K562 (cell line): Measurements from ENCODE around the gene ZNHIT2. TPM values are rescaled to one million over a fixed set of nuclear protein-coding genes. Genes with fewer than 3 reads are reported as not detected.

Experiments
- ATAC-seq: fragments of 200-7000 bp; cut with Tn5 transposase; 3 replicates; pipeline ENCODE4 v1.9.1; 2020; ENCODE audit warnings: moderate library complexity
- BruUV-seq: library from RNA; stranded (reverse); fragments of 400-500 nt; replicated peaks from 2 replicates; lab custom pipeline; 2021; lab: Mats Ljungman, UMichigan
- CTCF ChIA-PET: fragments of 300-600 bp; formaldehyde crosslinking; extraction: SDS; loops from one replicate; lab custom pipeline; 2021; ENCODE audit warnings: low intra/inter-chr PET ratio; lab: Yijun Ruan, JAX
- POLR2A ChIA-PET: fragments of 300-600, 350-650 bp; sonication (Branson Sonifier 250); formaldehyde crosslinking; extraction: SDS; loops from one replicate; lab custom pipeline; 2021; ENCODE audit warnings: antibody characterized with exemption, inconsistent platforms; lab: Yijun Ruan, JAX
- DNase-seq, 4 experiments: peaks; one replicate each; pipeline versions ENCODE4 v3.0.0 to v3.0.0-alpha.2; 2011 to 2018; ENCODE audit warnings: low spot score in 3 of 4, mixed read lengths in 3 of 4; ENCODE audit errors: extremely low read depth in 1 of 4
- FAIRE-seq: peaks from 2 replicates; lab custom pipeline; 2011; peaks lifted over from hg19 to GRCh38; lab: Jason Lieb, UNC
- H2AFZ ChIP-seq: 2 replicates; pipeline ENCODE4 v1.6.0; 2011; ENCODE audit warnings: low read depth, low read length, control low read depth, inconsistent platforms
- H3K27ac ChIP-seq: fragments of 200-600 bp; 3 replicates; pipeline ENCODE4 v1.8.0; 2011; ENCODE audit warnings: low read depth, mild to moderate bottlenecking, control low read depth, inconsistent platforms, low read length, moderate library complexity, mixed read lengths; ENCODE audit errors: extremely low read depth
- H3K27me3 ChIP-seq, 2 experiments: fragments of 300-600 bp in 1 of 2; 2 replicates in 1 of 2; 3 replicates in 1 of 2; pipeline versions ENCODE4 v1.6.0 to v1.8.0; 2011; ENCODE audit warnings: inconsistent platforms in 2 of 2, low read length in 2 of 2, mild to moderate bottlenecking in 1 of 2, mixed read lengths in 1 of 2, moderate library complexity in 1 of 2; ENCODE audit not compliant: control insufficient read depth in 2 of 2, insufficient read depth in 2 of 2
- H3K36me3 ChIP-seq: fragments of 300-600 bp; 3 replicates; pipeline ENCODE4 v1.8.0; 2011; ENCODE audit warnings: mild to moderate bottlenecking, low read length, inconsistent platforms; ENCODE audit not compliant: control insufficient read depth, insufficient read depth
- H3K4me1 ChIP-seq, 2 experiments: fragments of 200-600 bp in 1 of 2; replicated peaks in 1 of 2; 2 replicates in 1 of 2; 3 replicates in 1 of 2; pipeline versions ENCODE4 v1.5.1 to v1.8.0; 2011; ENCODE audit warnings: inconsistent platforms in 2 of 2, low read length in 2 of 2, mild to moderate bottlenecking in 1 of 2, mixed read lengths in 1 of 2, moderate library complexity in 1 of 2; ENCODE audit not compliant: control insufficient read depth in 2 of 2, insufficient read depth in 2 of 2
- H3K4me2 ChIP-seq: 2 replicates; pipeline ENCODE4 v1.6.1; 2011; ENCODE audit warnings: low read length, control low read depth, inconsistent platforms, mixed read lengths; ENCODE audit not compliant: insufficient read depth
- H3K4me3 ChIP-seq: fragments of 200-600 bp; sonication (generic), shearing (Covaris generic); 2 replicates; pipeline ENCODE4 v1.5.1; 2016; ENCODE audit warnings: control low read depth, inconsistent platforms
- H3K79me2 ChIP-seq: fragments of 200-600 bp; 3 replicates; pipeline ENCODE4 v1.8.0; 2011; ENCODE audit warnings: low read length, inconsistent platforms; ENCODE audit not compliant: control insufficient read depth, insufficient read depth
- H3K9ac ChIP-seq, 2 experiments: 2 replicates each; pipeline versions ENCODE4 v1.6.0 to v1.6.1; 2011; ENCODE audit warnings: low read depth in 2 of 2, low read length in 2 of 2, control low read depth in 1 of 2, inconsistent platforms in 1 of 2, mild to moderate bottlenecking in 1 of 2, mixed read lengths in 1 of 2; ENCODE audit not compliant: insufficient read depth in 1 of 2
- H3K9me1 ChIP-seq: one replicate; pipeline ENCODE4 v1.6.0; 2011; ENCODE audit warnings: inconsistent platforms, mild to moderate bottlenecking, low read length, moderate library complexity; ENCODE audit not compliant: control insufficient read depth, insufficient read depth
- H3K9me3 ChIP-seq: replicated peaks from 2 replicates; pipeline ENCODE4 v1.5.1; 2011; ENCODE audit warnings: low read depth, low read length, inconsistent platforms; ENCODE audit not compliant: control insufficient read depth, insufficient read depth
- H4K20me1 ChIP-seq: replicated peaks from 2 replicates; pipeline ENCODE4 v1.6.1; 2011; ENCODE audit warnings: low read length, inconsistent platforms, mixed read lengths; ENCODE audit not compliant: control insufficient read depth, insufficient read depth
- ATF1 ChIP-seq, 2 experiments: fragments of 450-650 bp in 1 of 2; IDR thresholded peaks; 2 replicates each; pipeline ENCODE4 v1.6.1; 2016; ENCODE audit warnings: missing compliant biosample characterization in 1 of 2, missing genetic modification characterization in 1 of 2
- BCLAF1 ChIP-seq, 2 experiments: fragments of 450-650 bp in 1 of 2; IDR thresholded peaks; 2 replicates each; pipeline ENCODE4 v1.6.1; 2011 to 2017; ENCODE audit warnings: low read depth in 2 of 2, antibody characterized with exemption in 1 of 2, borderline replicate concordance in 1 of 2, low read length in 1 of 2, mild to moderate bottlenecking in 1 of 2, mixed read lengths in 1 of 2; ENCODE audit not compliant: control insufficient read depth in 1 of 2
- CAMTA2 ChIP-seq: fragments of 250-450 bp; sonication (Bioruptor Pico); conservative IDR thresholded peaks from 2 replicates; pipeline ENCODE4 v1.5.1; 2022
- DEAF1 ChIP-seq: fragments of 450-650 bp; formaldehyde crosslinking; IDR thresholded peaks from 2 replicates; pipeline ENCODE4 v1.4.0; 2020; ENCODE audit warnings: mild to moderate bottlenecking, moderate library complexity
- KDM5B ChIP-seq: fragments of 200-600 bp; sonication (generic); IDR thresholded peaks from 2 replicates; pipeline ENCODE4 v1.6.1; 2012; ENCODE audit warnings: low read depth, mild to moderate bottlenecking, moderate library complexity, low read length, control low read depth, inconsistent platforms; ENCODE audit not compliant: insufficient replicate concordance
- MAZ ChIP-seq, 2 experiments: fragments of 450-650 bp in 1 of 2; sonication (generic) in 1 of 2; formaldehyde crosslinking; IDR thresholded peaks in 1 of 2; conservative IDR thresholded peaks in 1 of 2; 2 replicates each; pipeline versions ENCODE4 v1.4.0 to v1.5.0; 2020; ENCODE audit warnings: mild to moderate bottlenecking in 1 of 2, missing genetic modification reagents in 1 of 2
- MXI1 ChIP-seq: IDR thresholded peaks from 2 replicates; pipeline ENCODE4 v1.6.1; 2011; ENCODE audit warnings: low read depth, mild to moderate bottlenecking, improper control_type of control experiment, low read length
- NR4A1 ChIP-seq, 2 experiments: fragments of 250-450 bp in 1 of 2; fragments of 450-650 bp in 1 of 2; sonication (Bioruptor Pico) in 1 of 2; IDR thresholded peaks; 2 replicates each; pipeline versions ENCODE4 v1.4.0 to v1.6.1; 2016 to 2020; ENCODE audit warnings: mild to moderate bottlenecking in 2 of 2, missing compliant biosample characterization in 1 of 2, missing genetic modification characterization in 1 of 2, moderate library complexity in 1 of 2
- POLR2B ChIP-seq: fragments of 450-650 bp; IDR thresholded peaks from 2 replicates; pipeline ENCODE4 v1.6.1; 2018; ENCODE audit warnings: low read depth; ENCODE audit not compliant: partially characterized antibody
- SMARCA4 ChIP-seq: fragments of 450-650 bp; IDR thresholded peaks from 2 replicates; pipeline ENCODE4 v1.6.1; 2016
- U2AF2 ChIP-seq: fragments of 200-400 bp; formaldehyde crosslinking; optimal IDR thresholded peaks from 2 replicates; pipeline ENCODE3; 2017; ENCODE audit warnings: low read depth, mild to moderate bottlenecking, low read length
- ZNF197 ChIP-seq: fragments of 200-800 bp; sonication (Bioruptor generic); IDR thresholded peaks from 2 replicates; pipeline ENCODE4 v1.6.1; 2016; ENCODE audit warnings: low read depth, missing genetic modification characterization, missing compliant biosample characterization
- ZNF398 ChIP-seq: fragments of 250-450 bp; sonication (Bioruptor Pico); IDR thresholded peaks from 2 replicates; pipeline ENCODE4 v1.8.0; 2021; ENCODE audit warnings: moderate library complexity, mild to moderate bottlenecking, inconsistent platforms
- ZNF717 ChIP-seq: fragments of 250-450 bp; sonication (Bioruptor Pico); IDR thresholded peaks from 2 replicates; pipeline ENCODE4 v1.5.0; 2021
- WGBS: fragments of 100-300 bp; shearing (Covaris generic); methylation state at CpG from one replicate; pipeline ENCODE4 v1.1.6; 2016; ENCODE audit warnings: low coverage, mixed read lengths; ENCODE audit not compliant: insufficient coverage; ENCODE audit errors: missing lambda C conversion rate; 5-methylcytosine and 5-hydroxymethylcytosine counted together
- in situ Hi-C: fragments of 300-500 bp; cut with MboI; formaldehyde crosslinking; loops from 4 replicates; pipeline ENCODE4 v1.15.0; 2018; ENCODE audit warnings: inconsistent platforms, mixed read lengths
- intact Hi-C: fragments of 100-400 bp; cut with micrococcal nuclease; formaldehyde crosslinking; loops from 2 replicates; pipeline ENCODE4 v1.14.2; 2022
- polyA plus RNA-seq, 8 experiments: library from polyadenylated mRNA; depleted of rRNA in 4 of 8; stranded (reverse) in 5 of 8; unstranded in 3 of 8; fragments of >200 nt; fragmentation: Nextera tagmentation in 2 of 8; fragmentation: Illumina TruSeq in 1 of 8; extraction: Ambion mirVana in 2 of 8; extraction: Trizol in 1 of 8; gene quantifications; 2 replicates each; pipeline versions ENCODE4 v1.2.1 to v1.2.3, GENCODE V29; 2011 to 2014; ENCODE audit warnings: inconsistent platforms in 1 of 8, missing spikeins in 1 of 8
- total RNA-seq, 7 experiments: library from RNA; depleted of rRNA in 6 of 7; stranded (reverse); fragments of >200 nt in 6 of 7; fragmentation: Illumina TruSeq in 2 of 7; extraction: Trizol in 2 of 7; gene quantifications; 2 replicates each; pipeline versions ENCODE4 v1.2.1 to v1.2.3, GENCODE V29; 2011 to 2021; ENCODE audit warnings: low replicate concordance in 1 of 7

The ZNHIT2 gene
- total and polyA plus RNA-seq, 9 of the 15 experiments (the other 6 are each of a cell fraction or from before 2014, with no cell fraction given): 0.08 to 39.0 (median 2.5) TPM

GRCh38 chr11:65107078-65107477 is 10.4 kb downstream of the ZNHIT2 start (continued):
- no peak for TF ChIP-seq ZNF398 (CRISPR knock-in tag)
- TF ChIP-seq MAZ (CRISPR knock-in tag; conservative IDR thresholded peaks at IDR 0.05 in 1 of 2, IDR thresholded peaks at IDR 0.05 in 1 of 2): no peak
- no peak for TF ChIP-seq MXI1
- TF ChIP-seq, all 486 proteins: peak for 0

GRCh38 chr11:65104628-65105027 is 12.9 kb downstream of the ZNHIT2 start:
- Histone ChIP-seq H3K4me3 (no peak overlapping the region), H3K4me2 (no peak overlapping the region), H4K20me1 (no peaks in the 10 kb centered on the region), H3K9me3 (no peaks in the 10 kb centered on the region), H3K9ac (no peak overlapping the region), H3K79me2 (peaks cover 5% of the 10 kb centered on the region; the same call in 1 of the 3 replicates), H3K9me1 (no peaks in the 10 kb centered on the region), H3K27me3 (no peaks in the 10 kb centered on the region), H3K27ac (no peak overlapping the region), H2AFZ (no peak overlapping the region), H3K36me3 (peaks cover 34% of the 10 kb centered on the region; the same call in 2 of the 3 replicates), H3K4me1 (peaks cover 0 to 8% of the 10 kb centered on the region in 2 experiments; a peak in 1 of 5 replicates)
- CTCF ChIA-PET: no interaction called here
- in situ Hi-C loops: no loop called here
- FAIRE-seq (no peak), ATAC-seq (no peak), DNase-seq (no peak)
- POLR2A ChIA-PET: interaction anchor here (1.2 kb wide), 1 partner anchor 8 kb away, joined by 5 read pairs; no protein-coding TSS in a partner anchor
- intact Hi-C loops: no loop called here
- WGBS: 70% methylated on average over 4 of the region's 4 CpGs
- BruUV-seq: no TSS peak
- TF ChIP-seq NR4A1 (CRISPR knock-in tag; IDR thresholded peaks at IDR 0.05): no peak
- TF ChIP-seq NR4A1 (tag; IDR thresholded peaks at IDR 0.05): no peak
- no peak for TF ChIP-seq ATF1 (CRISPR knock-in tag; IDR thresholded peaks at IDR 0.05)
- TF ChIP-seq ATF1 (tag; IDR thresholded peaks at IDR 0.05): no peak
- no peak for TF ChIP-seq KDM5B
- no peak for TF ChIP-seq ZNF197
- no peak for TF ChIP-seq CAMTA2 (CRISPR knock-in tag)
- no peak for TF ChIP-seq DEAF1 (CRISPR knock-in tag)
- no peak for TF ChIP-seq ZNF717 (CRISPR knock-in tag)
- TF ChIP-seq POLR2B: no peak
- TF ChIP-seq U2AF2: no peak
- no peak for TF ChIP-seq BCLAF1 (IDR thresholded peaks at IDR 0.05; ENCODE audit: borderline replicate concordance in 1 of 2, control insufficient read depth in 1 of 2, low read depth in 2 of 2, low read length in 1 of 2)
- TF ChIP-seq SMARCA4: no peak
